ENCODE measurements around the gene TMEM203.

The TMEM203 gene

DNA sequence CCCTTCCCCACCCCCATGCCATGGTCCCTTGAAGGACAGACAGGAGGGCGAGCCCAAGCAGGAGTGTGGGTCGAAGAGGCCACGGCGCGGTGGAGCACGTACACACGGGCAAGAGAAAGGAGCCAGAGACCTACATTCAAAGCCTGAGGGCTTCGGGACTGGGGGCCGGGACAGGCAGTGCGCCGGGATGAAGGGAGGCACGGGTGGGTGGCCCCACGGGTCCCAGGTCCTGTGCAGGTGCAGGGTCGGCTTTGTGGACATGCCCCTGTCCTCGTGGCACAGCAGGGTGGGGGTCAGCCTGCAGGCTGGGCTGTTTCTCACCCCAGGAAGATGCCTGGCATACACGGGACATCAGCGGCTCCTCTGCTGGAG, 45.4 kb downstream of the TMEM203 start:
- Histone ChIP-seq H3K36me3 (replicated peaks; ENCODE audit: low read depth, low read length) (no peaks in the 10 kb centered on the region), H3K4me2 (ENCODE audit: low read length) (no peak overlapping the region), H3K79me2 (ENCODE audit: low read length) (no peaks in the 10 kb centered on the region), H3K4me1 (ENCODE audit: low read length) (peaks cover 19% of the 10 kb centered on the region), H4K20me1 (ENCODE audit: insufficient read depth, low read length) (no peaks in the 10 kb centered on the region), H3K27ac (ENCODE audit: low read length) (no peak overlapping the region), H3K9ac (ENCODE audit: low read length) (no peak overlapping the region), H3K27me3 (ENCODE audit: low read depth, low read length) (0 out of 2 replicates have a peak, but pooled peaks cover 6% of the 10 kb centered on the region), H3K9me3 (ENCODE audit: insufficient read depth, low read length) (no peaks in the 10 kb centered on the region), H2AFZ (ENCODE audit: low read depth, low read length) (no peak overlapping the region), H3K4me3 (ENCODE audit: low read length) (no peak overlapping the region)
- TF ChIP-seq, protein P1, sequence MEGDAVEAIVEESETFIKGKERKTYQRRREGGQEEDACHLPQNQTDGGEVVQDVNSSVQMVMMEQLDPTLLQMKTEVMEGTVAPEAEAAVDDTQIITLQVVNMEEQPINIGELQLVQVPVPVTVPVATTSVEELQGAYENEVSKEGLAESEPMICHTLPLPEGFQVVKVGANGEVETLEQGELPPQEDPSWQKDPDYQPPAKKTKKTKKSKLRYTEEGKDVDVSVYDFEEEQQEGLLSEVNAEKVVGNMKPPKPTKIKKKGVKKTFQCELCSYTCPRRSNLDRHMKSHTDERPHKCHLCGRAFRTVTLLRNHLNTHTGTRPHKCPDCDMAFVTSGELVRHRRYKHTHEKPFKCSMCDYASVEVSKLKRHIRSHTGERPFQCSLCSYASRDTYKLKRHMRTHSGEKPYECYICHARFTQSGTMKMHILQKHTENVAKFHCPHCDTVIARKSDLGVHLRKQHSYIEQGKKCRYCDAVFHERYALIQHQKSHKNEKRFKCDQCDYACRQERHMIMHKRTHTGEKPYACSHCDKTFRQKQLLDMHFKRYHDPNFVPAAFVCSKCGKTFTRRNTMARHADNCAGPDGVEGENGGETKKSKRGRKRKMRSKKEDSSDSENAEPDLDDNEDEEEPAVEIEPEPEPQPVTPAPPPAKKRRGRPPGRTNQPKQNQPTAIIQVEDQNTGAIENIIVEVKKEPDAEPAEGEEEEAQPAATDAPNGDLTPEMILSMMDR (IDR thresholded peaks at IDR 0.05; ENCODE audit: low read depth, low read length): no peak

DNA sequence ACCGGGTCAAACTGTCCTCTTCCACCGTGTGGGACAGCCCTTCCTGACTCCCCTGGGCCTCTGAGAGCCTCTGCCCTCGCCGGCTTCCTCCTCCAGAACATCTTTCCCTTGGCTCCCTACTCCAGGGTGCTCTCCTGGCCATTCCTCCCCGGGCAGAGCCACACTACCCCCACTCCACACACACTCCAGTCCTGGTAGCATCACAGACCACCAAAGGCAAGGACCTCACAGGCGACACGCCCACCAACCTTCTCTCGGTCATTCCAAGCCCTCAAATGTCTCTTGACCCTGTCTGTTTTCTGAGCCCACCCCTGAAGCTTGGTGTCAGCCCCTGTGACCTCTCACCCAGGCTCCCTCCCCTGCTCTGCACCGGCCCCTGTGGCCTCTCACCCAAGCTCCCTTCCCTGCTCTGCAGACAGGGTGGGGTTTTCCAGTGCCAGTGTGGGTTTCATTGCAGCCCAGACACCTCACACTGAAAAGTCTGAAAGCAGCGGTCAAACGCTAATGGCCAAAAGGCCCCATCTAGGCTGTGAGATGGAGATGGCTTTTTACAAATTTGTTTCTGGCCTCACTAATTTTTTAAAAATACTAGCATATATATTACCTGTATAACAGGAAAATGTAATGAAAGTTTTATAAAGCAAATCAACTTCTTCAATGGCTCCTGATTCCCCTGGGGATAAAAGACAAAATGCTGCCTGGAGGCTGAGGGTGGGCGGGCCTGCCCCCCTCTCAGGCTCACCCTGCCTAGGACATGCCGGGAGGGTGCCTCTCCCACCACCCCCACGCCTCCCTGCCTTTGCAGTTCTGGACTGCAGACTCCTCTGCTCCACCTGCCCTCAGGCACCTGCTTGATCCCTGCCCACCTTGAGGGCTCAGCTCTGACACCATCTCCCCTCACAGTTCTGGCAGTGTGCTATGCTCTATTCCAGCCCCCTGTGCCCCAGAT, 46.1 kb downstream of the TMEM203 start:
- Histone ChIP-seq H3K27me3 (ENCODE audit: low read depth, low read length) (0 out of 2 replicates have a peak, but pooled peaks cover 6% of the 10 kb centered on the region), H3K27ac (ENCODE audit: low read length) (no peak overlapping the region)
- no peak for TF ChIP-seq EZH2phosphoT487 (IDR thresholded peaks at IDR 0.05; ENCODE audit: low read depth)

DNA sequence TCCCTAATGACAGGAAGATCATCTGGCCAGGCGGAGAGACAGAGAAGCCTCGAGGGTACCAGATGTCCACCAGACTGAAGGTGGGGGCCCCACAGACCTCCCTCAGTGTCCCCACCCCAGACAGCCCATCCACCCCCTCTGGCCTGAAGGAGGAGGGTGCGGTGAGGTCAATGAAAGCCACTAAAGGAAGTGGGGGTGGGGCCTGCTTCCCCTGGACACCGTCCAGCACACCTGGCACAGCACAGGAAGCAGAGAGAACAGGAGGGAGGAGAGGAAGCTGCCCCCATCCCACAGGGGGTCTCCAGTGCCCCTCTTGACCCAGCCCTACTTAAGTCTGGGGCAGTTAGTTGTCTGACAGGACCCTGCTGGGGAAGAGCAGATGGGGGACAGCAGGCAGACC, 46.8 kb downstream of the TMEM203 start:
- no peaks in the 10 kb centered on the region for H3K36me3 ChIP-seq (replicated peaks; ENCODE audit: low read depth, low read length)
- no peaks in the 10 kb centered on the region for H3K79me2 ChIP-seq (ENCODE audit: low read length)
- peak overlapping the region; percentile 17; the same call in 1 of the 2 replicates for H3K9ac ChIP-seq (ENCODE audit: low read length)
- no peaks in the 10 kb centered on the region for H4K20me1 ChIP-seq (ENCODE audit: insufficient read depth, low read length)
- no peak overlapping the region for H2AFZ ChIP-seq (ENCODE audit: low read depth, low read length)
- H3K4me2 ChIP-seq (ENCODE audit: low read length): peak overlapping the region; percentile 56; the same call in 1 of the 2 replicates
- H3K4me1 ChIP-seq (ENCODE audit: low read length): peaks cover 19% of the 10 kb centered on the region
- H3K27me3 ChIP-seq (ENCODE audit: low read depth, low read length): 0 out of 2 replicates have a peak, but pooled peaks cover 6% of the 10 kb centered on the region
- TF ChIP-seq, protein P1 (IDR thresholded peaks at IDR 0.05; ENCODE audit: low read depth, low read length): no peak
- no peak for TF ChIP-seq EZH2phosphoT487 (IDR thresholded peaks at IDR 0.05; ENCODE audit: low read depth)
- H3K27ac ChIP-seq (ENCODE audit: low read length): no peak overlapping the region
- no peak overlapping the region for H3K4me3 ChIP-seq (ENCODE audit: low read length)
- no peaks in the 10 kb centered on the region for H3K9me3 ChIP-seq (ENCODE audit: insufficient read depth, low read length)

More for the DNA sequence above, 46.1 kb downstream of the TMEM203 start:
- no peaks in the 10 kb centered on the region for H4K20me1 ChIP-seq (ENCODE audit: insufficient read depth, low read length)
- H3K4me3 ChIP-seq (ENCODE audit: low read length): peak overlapping the region; percentile 13; the same call in 1 of the 2 replicates
- no peaks in the 10 kb centered on the region for H3K79me2 ChIP-seq (ENCODE audit: low read length)
- H3K4me1 ChIP-seq (ENCODE audit: low read length): peaks cover 19% of the 10 kb centered on the region
- no peak overlapping the region; the same call in 1 of the 2 replicates for H2AFZ ChIP-seq (ENCODE audit: low read depth, low read length)
- H3K9ac ChIP-seq (ENCODE audit: low read length): peak overlapping the region; percentile 17; the same call in 1 of the 2 replicates
- no peaks in the 10 kb centered on the region for H3K36me3 ChIP-seq (replicated peaks; ENCODE audit: low read depth, low read length)
- H3K9me3 ChIP-seq (ENCODE audit: insufficient read depth, low read length): no peaks in the 10 kb centered on the region
- peak overlapping the region; percentile 56 for H3K4me2 ChIP-seq (ENCODE audit: low read length)

DNA sequence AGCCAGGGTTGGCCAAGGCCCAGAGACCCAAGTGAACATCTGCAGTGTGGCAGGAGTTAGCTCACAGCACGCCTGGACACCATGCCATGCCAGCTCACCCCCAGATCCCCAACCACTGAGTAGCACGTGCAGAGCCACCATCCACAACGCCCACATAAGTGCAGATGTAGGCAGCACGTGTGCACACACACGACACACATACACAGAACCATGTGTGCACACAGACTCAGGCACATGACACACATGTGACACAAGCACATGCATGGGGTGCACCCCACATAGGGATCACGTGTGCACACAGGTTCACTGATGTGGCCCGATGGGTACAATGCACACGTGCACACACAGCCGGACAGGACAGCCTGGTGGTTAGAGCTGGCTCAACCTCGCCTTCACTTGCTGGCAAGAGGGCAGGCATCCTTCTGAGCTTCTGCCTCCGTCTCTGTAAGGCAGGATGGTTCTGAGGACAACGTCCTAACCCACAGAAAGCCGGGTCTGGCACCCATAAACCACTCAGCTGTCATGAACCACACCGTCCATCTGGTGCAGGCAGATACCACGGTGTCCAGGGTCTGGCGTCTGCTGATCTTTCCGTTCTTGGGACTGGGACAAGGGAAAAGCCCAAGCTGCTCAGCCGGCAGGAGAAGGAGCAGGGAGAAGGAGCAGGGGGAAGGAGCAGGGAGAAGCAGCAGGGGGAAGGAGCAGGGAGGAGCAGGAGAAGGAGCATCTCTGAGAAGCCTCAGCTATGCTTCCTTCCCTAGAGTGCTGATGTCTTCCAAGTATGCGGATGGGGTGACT, 47.6 kb downstream of the TMEM203 start:
- Histone ChIP-seq H3K9me3 (ENCODE audit: insufficient read depth, low read length) (no peaks in the 10 kb centered on the region), H3K79me2 (ENCODE audit: low read length) (no peaks in the 10 kb centered on the region), H3K9ac (ENCODE audit: low read length) (no peak overlapping the region), H3K4me3 (ENCODE audit: low read length) (no peak overlapping the region), H3K27ac (ENCODE audit: low read length) (no peak overlapping the region), H4K20me1 (ENCODE audit: insufficient read depth, low read length) (no peaks in the 10 kb centered on the region), H2AFZ (ENCODE audit: low read depth, low read length) (no peak overlapping the region), H3K4me2 (ENCODE audit: low read length) (no peak overlapping the region), H3K27me3 (ENCODE audit: low read depth, low read length) (0 out of 2 replicates have a peak, but pooled peaks cover 6% of the 10 kb centered on the region), H3K36me3 (replicated peaks; ENCODE audit: low read depth, low read length) (no peaks in the 10 kb centered on the region), H3K4me1 (ENCODE audit: low read length) (peaks cover 19% of the 10 kb centered on the region)
- TF ChIP-seq, protein P1 (IDR thresholded peaks at IDR 0.05; ENCODE audit: low read depth, low read length): no peak
- no peak for TF ChIP-seq EZH2phosphoT487 (IDR thresholded peaks at IDR 0.05; ENCODE audit: low read depth)

All from OCI-LY3 (cell line).